ENCODE results near the gene SLC47A2.

DNA sequence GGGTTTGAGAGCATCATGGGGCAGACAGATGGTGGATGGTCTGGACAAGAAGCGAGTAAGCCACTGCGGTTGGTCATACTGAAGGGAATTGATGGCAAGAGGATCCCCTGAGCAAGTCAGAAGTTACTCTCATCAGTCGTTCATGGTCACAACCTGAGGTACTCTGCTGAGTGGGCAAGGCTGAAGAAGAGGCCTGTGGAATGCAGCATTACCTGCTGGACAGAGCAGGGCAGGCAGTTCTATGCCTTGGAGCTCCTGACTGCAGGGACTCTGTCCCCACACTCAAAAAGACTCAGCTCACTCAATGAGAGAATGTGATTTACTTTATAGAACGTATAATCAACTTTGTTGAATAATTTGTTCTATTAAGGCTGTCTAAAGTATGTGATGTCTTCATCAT, 39.5 kb downstream of the SLC47A2 start:
- TF ChIP-seq, protein P1, sequence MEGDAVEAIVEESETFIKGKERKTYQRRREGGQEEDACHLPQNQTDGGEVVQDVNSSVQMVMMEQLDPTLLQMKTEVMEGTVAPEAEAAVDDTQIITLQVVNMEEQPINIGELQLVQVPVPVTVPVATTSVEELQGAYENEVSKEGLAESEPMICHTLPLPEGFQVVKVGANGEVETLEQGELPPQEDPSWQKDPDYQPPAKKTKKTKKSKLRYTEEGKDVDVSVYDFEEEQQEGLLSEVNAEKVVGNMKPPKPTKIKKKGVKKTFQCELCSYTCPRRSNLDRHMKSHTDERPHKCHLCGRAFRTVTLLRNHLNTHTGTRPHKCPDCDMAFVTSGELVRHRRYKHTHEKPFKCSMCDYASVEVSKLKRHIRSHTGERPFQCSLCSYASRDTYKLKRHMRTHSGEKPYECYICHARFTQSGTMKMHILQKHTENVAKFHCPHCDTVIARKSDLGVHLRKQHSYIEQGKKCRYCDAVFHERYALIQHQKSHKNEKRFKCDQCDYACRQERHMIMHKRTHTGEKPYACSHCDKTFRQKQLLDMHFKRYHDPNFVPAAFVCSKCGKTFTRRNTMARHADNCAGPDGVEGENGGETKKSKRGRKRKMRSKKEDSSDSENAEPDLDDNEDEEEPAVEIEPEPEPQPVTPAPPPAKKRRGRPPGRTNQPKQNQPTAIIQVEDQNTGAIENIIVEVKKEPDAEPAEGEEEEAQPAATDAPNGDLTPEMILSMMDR (conservative IDR thresholded peaks at IDR 0.05) = no peak
- no peak for TF ChIP-seq EZH2 (IDR thresholded peaks at IDR 0.05; ENCODE audit: low read depth)
